SK-N-MC (cell line): ENCODE results near the gene CFAP119.

ENCODE experiments used
- EZH2 ChIP-seq: fragments of 200-600 bp; sonication (generic); IDR thresholded peaks from one replicate; pipeline ENCODE4 v1.6.1; 2017; ENCODE audit warnings: antibody characterized with exemption
- FOXP2 ChIP-seq: optimal IDR thresholded peaks from 2 replicates; pipeline ENCODE3; 2011; ENCODE audit warnings: mild to moderate bottlenecking, moderate library complexity; ENCODE audit not compliant: insufficient read depth; ENCODE audit errors: extremely low read length, control extremely low read depth
- POLR2AphosphoS5 ChIP-seq: IDR thresholded peaks from 2 replicates; pipeline ENCODE4 v1.6.1; 2012; ENCODE audit warnings: mild to moderate bottlenecking, low read depth, low read length, borderline replicate concordance

- TF ChIP-seq EZH2: no peak
- TF ChIP-seq POLR2AphosphoS5: no peak
- TF ChIP-seq FOXP2: no peak
These were observed 23.8 kb downstream of the CFAP119 start for GRCh38 chr16:30737794-30738648.
